ENCODE measurements around the gene MBP. TPM values are rescaled to one million over a fixed set of nuclear protein-coding genes. Genes with fewer than 3 reads are reported as not detected.

MBP gene
- total and polyA plus RNA-seq, 10 of the 15 experiments (the other 5 are each of a cell fraction or from before 2014, with no cell fraction given) = 12.2 to 67.8 (median 42.1) TPM

GRCh38 chr18:77102259-77103040 is 30.1 kb downstream of the MBP start (continued):
- TF ChIP-seq NR2C1 (IDR thresholded peaks at IDR 0.05) (no peak), DPF2 (IDR thresholded peaks at IDR 0.05) (peak; percentile 63), RELB (IDR thresholded peaks at IDR 0.05; ENCODE audit: low read depth) (peak; percentile 68), CREB1 (IDR thresholded peaks at IDR 0.05; ENCODE audit: low read depth) (peak; percentile 70), LARP7 (IDR thresholded peaks at IDR 0.05) (no peak), PML (IDR thresholded peaks at IDR 0.05; ENCODE audit: low read length) (no peak), ZBTB33 (IDR thresholded peaks at IDR 0.05) (no peak), EGR1 (IDR thresholded peaks at IDR 0.05; ENCODE audit: borderline replicate concordance in 1 of 2, low read depth in 2 of 2, low read length in 2 of 2) (no peak), MTA3 (IDR thresholded peaks at IDR 0.05; ENCODE audit: borderline replicate concordance, low read length) (peak; percentile 81), WRNIP1 (IDR thresholded peaks at IDR 0.05; ENCODE audit: borderline replicate concordance, low read depth, low read length) (no peak), RUNX3 (IDR thresholded peaks at IDR 0.05; ENCODE audit: low read length) (peak; percentile 93), RBBP5 (conservative IDR thresholded peaks at IDR 0.05) (no peak), SPI1 (IDR thresholded peaks at IDR 0.05; ENCODE audit: borderline replicate concordance, insufficient read depth, low read depth, low read length) (no peak), POLR2A (IDR thresholded peaks at IDR 0.05; ENCODE audit: low read depth, low read length) (no peak), MEF2A (IDR thresholded peaks at IDR 0.05; ENCODE audit: insufficient read depth, low read depth, low read length) (peak; percentile 84)
- TF ChIP-seq, protein P1, sequence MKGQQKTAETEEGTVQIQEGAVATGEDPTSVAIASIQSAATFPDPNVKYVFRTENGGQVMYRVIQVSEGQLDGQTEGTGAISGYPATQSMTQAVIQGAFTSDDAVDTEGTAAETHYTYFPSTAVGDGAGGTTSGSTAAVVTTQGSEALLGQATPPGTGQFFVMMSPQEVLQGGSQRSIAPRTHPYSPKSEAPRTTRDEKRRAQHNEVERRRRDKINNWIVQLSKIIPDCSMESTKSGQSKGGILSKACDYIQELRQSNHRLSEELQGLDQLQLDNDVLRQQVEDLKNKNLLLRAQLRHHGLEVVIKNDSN (IDR thresholded peaks at IDR 0.05; ENCODE audit: borderline replicate concordance, extremely low read length, insufficient read depth, low read depth, low read length) = no peak
- TF ChIP-seq, protein P2, sequence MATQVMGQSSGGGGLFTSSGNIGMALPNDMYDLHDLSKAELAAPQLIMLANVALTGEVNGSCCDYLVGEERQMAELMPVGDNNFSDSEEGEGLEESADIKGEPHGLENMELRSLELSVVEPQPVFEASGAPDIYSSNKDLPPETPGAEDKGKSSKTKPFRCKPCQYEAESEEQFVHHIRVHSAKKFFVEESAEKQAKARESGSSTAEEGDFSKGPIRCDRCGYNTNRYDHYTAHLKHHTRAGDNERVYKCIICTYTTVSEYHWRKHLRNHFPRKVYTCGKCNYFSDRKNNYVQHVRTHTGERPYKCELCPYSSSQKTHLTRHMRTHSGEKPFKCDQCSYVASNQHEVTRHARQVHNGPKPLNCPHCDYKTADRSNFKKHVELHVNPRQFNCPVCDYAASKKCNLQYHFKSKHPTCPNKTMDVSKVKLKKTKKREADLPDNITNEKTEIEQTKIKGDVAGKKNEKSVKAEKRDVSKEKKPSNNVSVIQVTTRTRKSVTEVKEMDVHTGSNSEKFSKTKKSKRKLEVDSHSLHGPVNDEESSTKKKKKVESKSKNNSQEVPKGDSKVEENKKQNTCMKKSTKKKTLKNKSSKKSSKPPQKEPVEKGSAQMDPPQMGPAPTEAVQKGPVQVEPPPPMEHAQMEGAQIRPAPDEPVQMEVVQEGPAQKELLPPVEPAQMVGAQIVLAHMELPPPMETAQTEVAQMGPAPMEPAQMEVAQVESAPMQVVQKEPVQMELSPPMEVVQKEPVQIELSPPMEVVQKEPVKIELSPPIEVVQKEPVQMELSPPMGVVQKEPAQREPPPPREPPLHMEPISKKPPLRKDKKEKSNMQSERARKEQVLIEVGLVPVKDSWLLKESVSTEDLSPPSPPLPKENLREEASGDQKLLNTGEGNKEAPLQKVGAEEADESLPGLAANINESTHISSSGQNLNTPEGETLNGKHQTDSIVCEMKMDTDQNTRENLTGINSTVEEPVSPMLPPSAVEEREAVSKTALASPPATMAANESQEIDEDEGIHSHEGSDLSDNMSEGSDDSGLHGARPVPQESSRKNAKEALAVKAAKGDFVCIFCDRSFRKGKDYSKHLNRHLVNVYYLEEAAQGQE (IDR thresholded peaks at IDR 0.05; ENCODE audit: low read depth, low read length) = 0 out of 2 replicates have a peak, but pooled peaks have one; percentile 13
- TF ChIP-seq, protein P3, sequence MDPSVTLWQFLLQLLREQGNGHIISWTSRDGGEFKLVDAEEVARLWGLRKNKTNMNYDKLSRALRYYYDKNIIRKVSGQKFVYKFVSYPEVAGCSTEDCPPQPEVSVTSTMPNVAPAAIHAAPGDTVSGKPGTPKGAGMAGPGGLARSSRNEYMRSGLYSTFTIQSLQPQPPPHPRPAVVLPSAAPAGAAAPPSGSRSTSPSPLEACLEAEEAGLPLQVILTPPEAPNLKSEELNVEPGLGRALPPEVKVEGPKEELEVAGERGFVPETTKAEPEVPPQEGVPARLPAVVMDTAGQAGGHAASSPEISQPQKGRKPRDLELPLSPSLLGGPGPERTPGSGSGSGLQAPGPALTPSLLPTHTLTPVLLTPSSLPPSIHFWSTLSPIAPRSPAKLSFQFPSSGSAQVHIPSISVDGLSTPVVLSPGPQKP (IDR thresholded peaks at IDR 0.05; ENCODE audit: low read depth, low read length) = no peak

All from GM12878 (cell line).